Activated B cell treated with CpG ODN at 0.5 μM for 24 hours (primary cell): ENCODE measurements around the gene RERE. TPM values are rescaled to one million over a fixed set of nuclear protein-coding genes. Genes with fewer than 3 reads are reported as not detected.

Experiments used
- ATAC-seq: fragments of 200-7000 bp; cut with Tn5 transposase; one replicate; pipeline ENCODE4 v1.10.0; 2021; ENCODE audit warnings: low read depth, mild to moderate bottlenecking, moderate library complexity
- CTCF ChIA-PET: fragments of 350-600 bp; sonication (Branson Sonifier 250); formaldehyde crosslinking; loops from one replicate; lab custom pipeline; 2021; ENCODE audit warnings: antibody characterized with exemption; lab: Charles Lee
- POLR2A ChIA-PET: fragments of 350-600 bp; sonication (Branson Sonifier 250); formaldehyde crosslinking; loops from one replicate; lab custom pipeline; 2021; ENCODE audit warnings: antibody characterized with exemption; lab: Charles Lee
- DNase-seq: peaks from one replicate; pipeline ENCODE4 v3.0.0; 2022
- H3K27ac Mint-ChIP-seq: one replicate; pipeline ENCODE4 v1.8.0; 2020; ENCODE audit warnings: mixed read lengths
- H3K27me3 Mint-ChIP-seq: one replicate; pipeline ENCODE4 v1.8.0; 2021; ENCODE audit warnings: mixed read lengths
- H3K36me3 Mint-ChIP-seq: one replicate; pipeline ENCODE4 v1.8.0; 2021; ENCODE audit warnings: low read depth, mixed read lengths
- H3K4me1 Mint-ChIP-seq: one replicate; pipeline ENCODE4 v1.8.0; 2021; ENCODE audit warnings: mixed read lengths
- H3K4me3 Mint-ChIP-seq: one replicate; pipeline ENCODE4 v1.8.0; 2020; ENCODE audit warnings: mild to moderate bottlenecking, mixed read lengths
- H3K9me3 Mint-ChIP-seq: one replicate; pipeline ENCODE4 v1.8.0; 2020; ENCODE audit warnings: mixed read lengths
- intact Hi-C: fragments of 100-400 bp; cut with micrococcal nuclease; formaldehyde crosslinking; loops from one replicate; pipeline ENCODE4 v1.15.1; 2024
- total RNA-seq: library from RNA; stranded (reverse); gene quantifications from 2 replicates; pipeline ENCODE4 v1.2.3, GENCODE V29; 2022
- TF ChIP-seq, protein P1 (sequence below): fragments of 200-600 bp; IDR thresholded peaks from one replicate; pipeline ENCODE4 v1.8.0; 2022; ENCODE audit warnings: antibody characterized with exemption, mild to moderate bottlenecking

The RERE gene
- total RNA-seq, 1 donor from 2014 or later, result 98.8 TPM

DNA sequence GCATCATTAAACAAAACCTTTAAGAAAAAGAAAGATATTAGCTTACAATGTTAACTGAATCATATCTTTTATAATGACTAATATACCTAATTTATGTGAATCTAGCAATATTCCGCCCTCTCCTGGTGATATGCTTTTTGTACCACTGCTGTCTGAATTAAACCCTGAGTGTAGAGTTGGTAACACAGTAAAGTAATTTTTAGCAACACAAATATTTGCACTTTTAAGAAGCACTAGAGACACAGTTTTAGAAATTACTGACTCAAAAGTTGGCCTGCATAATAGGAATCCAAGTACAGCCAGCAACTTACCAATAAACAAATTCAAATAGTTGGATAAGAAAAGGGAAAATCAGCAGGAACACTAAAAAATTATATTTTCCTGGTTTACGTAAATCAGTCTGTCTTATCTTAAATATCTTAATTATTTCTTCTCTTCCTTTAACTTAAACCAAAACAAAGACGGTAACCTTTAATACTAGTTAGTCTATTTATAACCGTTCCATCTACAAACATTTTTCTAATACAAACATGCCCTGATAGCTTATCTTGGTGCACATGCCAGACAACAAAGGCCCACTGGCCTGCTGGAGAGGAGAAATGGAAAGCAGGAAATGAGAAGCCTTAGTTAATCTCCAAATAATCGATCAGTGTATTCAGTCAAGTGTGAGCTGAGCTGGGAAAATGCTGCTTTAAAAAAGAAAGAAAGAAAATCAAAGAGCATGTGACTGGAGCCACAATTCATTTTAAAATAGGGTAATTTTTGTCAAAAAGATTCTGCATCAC, 246.0 kb downstream of the RERE start:
- no peaks in the 10 kb centered on the region for H3K9me3 Mint-ChIP-seq
- ChIA-PET POLR2A (interaction anchor here (0.6 to 1.1 kb wide), 2 partner anchors 58 to 82 kb away, joined by 3 to 8 read pairs; no protein-coding TSS in a partner anchor), CTCF (interaction anchor here (0.9 to 5.3 kb wide), 8 partner anchors 10 to 162 kb away, joined by 4 to 35 read pairs (median 6); no protein-coding TSS in a partner anchor)
- no peak overlapping the region for H3K4me3 Mint-ChIP-seq
- peaks cover 11% of the 10 kb centered on the region for H3K4me1 Mint-ChIP-seq
- DNase-seq, result no peak
- H3K27ac Mint-ChIP-seq, result no peak overlapping the region
- H3K36me3 Mint-ChIP-seq, result peaks cover 15% of the 10 kb centered on the region
- intact Hi-C loops, result no loop called here
- no peak for ATAC-seq
- TF ChIP-seq, protein P1, sequence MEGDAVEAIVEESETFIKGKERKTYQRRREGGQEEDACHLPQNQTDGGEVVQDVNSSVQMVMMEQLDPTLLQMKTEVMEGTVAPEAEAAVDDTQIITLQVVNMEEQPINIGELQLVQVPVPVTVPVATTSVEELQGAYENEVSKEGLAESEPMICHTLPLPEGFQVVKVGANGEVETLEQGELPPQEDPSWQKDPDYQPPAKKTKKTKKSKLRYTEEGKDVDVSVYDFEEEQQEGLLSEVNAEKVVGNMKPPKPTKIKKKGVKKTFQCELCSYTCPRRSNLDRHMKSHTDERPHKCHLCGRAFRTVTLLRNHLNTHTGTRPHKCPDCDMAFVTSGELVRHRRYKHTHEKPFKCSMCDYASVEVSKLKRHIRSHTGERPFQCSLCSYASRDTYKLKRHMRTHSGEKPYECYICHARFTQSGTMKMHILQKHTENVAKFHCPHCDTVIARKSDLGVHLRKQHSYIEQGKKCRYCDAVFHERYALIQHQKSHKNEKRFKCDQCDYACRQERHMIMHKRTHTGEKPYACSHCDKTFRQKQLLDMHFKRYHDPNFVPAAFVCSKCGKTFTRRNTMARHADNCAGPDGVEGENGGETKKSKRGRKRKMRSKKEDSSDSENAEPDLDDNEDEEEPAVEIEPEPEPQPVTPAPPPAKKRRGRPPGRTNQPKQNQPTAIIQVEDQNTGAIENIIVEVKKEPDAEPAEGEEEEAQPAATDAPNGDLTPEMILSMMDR, result no peak
- no peaks in the 10 kb centered on the region for H3K27me3 Mint-ChIP-seq

DNA sequence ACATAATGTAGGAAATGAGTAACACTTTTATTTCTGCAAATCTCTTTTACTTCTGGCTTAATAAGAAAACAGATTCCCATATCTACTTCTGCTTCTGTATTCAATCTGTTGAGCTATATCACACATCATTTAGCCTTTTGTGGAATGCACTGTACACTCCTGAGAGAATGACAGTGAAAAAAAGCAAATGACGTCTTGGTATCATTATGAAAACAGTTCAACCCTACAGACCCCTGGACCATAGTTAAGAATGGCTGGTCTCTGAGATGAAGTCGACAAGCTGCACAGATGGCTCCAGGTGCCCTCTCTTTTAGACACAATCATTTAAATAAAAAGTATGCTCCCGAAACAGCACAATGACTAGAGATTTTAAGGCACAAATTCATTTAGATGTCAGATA, 247.0 kb downstream of the RERE start:
- TF ChIP-seq, protein P1, result no peak
- H3K36me3 Mint-ChIP-seq, result peaks cover 17% of the 10 kb centered on the region
- no peak for ATAC-seq
- H3K9me3 Mint-ChIP-seq, result no peaks in the 10 kb centered on the region
- peaks cover 11% of the 10 kb centered on the region for H3K4me1 Mint-ChIP-seq
- ChIA-PET CTCF (interaction anchor here (0.7 to 5.3 kb wide), 10 partner anchors 9 to 278 kb away, joined by 3 to 35 read pairs (median 6); no protein-coding TSS in a partner anchor), POLR2A (interaction anchor here (0.6 to 1.3 kb wide), 4 partner anchors 8 to 143 kb away, joined by 3 to 4 read pairs (median 3); no protein-coding TSS in a partner anchor)
- no peaks in the 10 kb centered on the region for H3K27me3 Mint-ChIP-seq
- H3K27ac Mint-ChIP-seq, result no peak overlapping the region
- intact Hi-C loops, result no loop called here
- H3K4me3 Mint-ChIP-seq, result no peak overlapping the region
- DNase-seq, result no peak

DNA sequence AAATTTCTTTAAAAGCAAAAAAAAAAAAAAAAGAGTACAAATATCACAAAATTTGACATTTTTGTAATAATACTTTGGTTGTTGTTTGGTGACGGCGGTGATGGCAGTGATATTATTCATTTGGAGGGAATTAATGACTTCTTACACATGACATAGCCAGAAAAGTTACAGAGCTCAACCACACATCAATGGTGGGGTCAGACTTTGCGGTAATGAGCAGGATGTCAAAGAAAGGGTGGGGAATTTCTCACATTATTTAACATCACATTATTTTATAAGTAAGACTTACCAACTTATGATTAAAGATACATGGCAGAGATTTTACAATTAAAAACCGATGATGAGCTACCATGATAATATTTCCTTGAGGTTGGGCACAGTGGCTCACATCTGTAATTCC, 248.2 kb downstream of the RERE start:
- POLR2A ChIA-PET, result interaction anchor here (0.5 to 1.3 kb wide), 5 partner anchors 10 to 159 kb away, joined by 3 to 5 read pairs (median 4); no protein-coding TSS in a partner anchor
- DNase-seq, result no peak
- no peaks in the 10 kb centered on the region for H3K27me3 Mint-ChIP-seq
- CTCF ChIA-PET, result interaction anchor here (0.6 to 5.3 kb wide), 9 partner anchors 8 to 160 kb away, joined by 3 to 35 read pairs (median 4); no protein-coding TSS in a partner anchor
- intact Hi-C loops, result no loop called here
- TF ChIP-seq, protein P1, result no peak
- peaks cover 15% of the 10 kb centered on the region for H3K36me3 Mint-ChIP-seq
- H3K27ac Mint-ChIP-seq, result no peak overlapping the region
- H3K4me3 Mint-ChIP-seq, result no peak overlapping the region
- no peaks in the 10 kb centered on the region for H3K9me3 Mint-ChIP-seq
- ATAC-seq, result no peak
- H3K4me1 Mint-ChIP-seq, result peaks cover 15% of the 10 kb centered on the region

DNA sequence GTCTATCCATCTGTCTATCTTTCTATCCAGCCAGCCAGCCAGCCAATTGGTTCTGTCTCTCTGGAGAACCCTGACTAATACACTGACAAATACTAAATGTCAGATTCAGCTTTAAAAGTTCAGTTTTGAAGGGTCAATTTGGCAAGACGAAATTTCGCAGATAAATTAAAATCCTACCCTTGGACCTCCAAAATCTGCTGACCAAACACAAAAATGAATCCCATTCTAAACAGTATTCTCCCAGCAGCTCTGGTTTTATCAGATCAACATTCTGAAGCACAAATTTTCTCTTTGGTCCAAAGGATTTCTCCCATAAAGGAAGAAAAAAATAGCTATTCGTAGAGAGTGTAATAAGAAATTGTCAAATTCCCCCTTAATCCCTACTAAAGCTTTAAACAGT, 248.6 kb downstream of the RERE start:
- ChIA-PET POLR2A (interaction anchor here (0.5 to 0.7 kb wide), 2 partner anchors 106 to 114 kb away, joined by 4 to 5 read pairs; no protein-coding TSS in a partner anchor), CTCF (interaction anchor here (0.6 to 5.3 kb wide), 5 partner anchors 102 to 160 kb away, joined by 3 to 35 read pairs (median 3); no protein-coding TSS in a partner anchor)
- H3K27ac Mint-ChIP-seq, result no peak overlapping the region
- H3K4me3 Mint-ChIP-seq, result no peak overlapping the region
- H3K9me3 Mint-ChIP-seq, result no peaks in the 10 kb centered on the region
- TF ChIP-seq, protein P1, result no peak
- DNase-seq (no peak), ATAC-seq (no peak)
- H3K27me3 Mint-ChIP-seq, result no peaks in the 10 kb centered on the region
- peaks cover 15% of the 10 kb centered on the region for H3K36me3 Mint-ChIP-seq
- intact Hi-C loops, result no loop called here
- peaks cover 17% of the 10 kb centered on the region for H3K4me1 Mint-ChIP-seq

DNA sequence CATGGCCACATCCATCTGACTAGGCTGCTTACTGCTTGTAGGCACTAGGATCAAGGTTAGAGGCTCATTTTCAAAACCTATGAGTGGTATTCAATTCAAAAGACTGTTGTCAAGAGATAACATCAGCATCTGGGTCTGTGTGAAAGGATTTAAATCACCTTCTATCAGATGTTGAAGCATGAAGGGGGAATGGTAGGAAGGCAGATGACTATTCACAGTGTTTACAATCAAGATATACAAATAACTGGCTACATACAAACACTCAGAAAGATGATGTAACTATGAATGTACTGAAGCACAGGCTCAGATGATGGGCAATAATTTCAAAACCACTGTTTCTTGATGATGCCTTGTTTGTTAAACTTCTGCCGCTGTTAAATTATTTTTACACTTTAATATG, 250.3 kb downstream of the RERE start:
- TF ChIP-seq, protein P1, result no peak
- Mint-ChIP-seq H3K4me1 (peaks cover 31% of the 10 kb centered on the region), H3K36me3 (peaks cover 15% of the 10 kb centered on the region), H3K27me3 (no peaks in the 10 kb centered on the region), H3K9me3 (no peaks in the 10 kb centered on the region), H3K27ac (no peak overlapping the region), H3K4me3 (no peak overlapping the region)
- ATAC-seq (no peak), DNase-seq (no peak)
- intact Hi-C loops, result no loop called here
- CTCF ChIA-PET, result interaction anchor here (1.4 to 5.3 kb wide), 2 partner anchors 104 to 159 kb away, joined by 5 to 35 read pairs; no protein-coding TSS in a partner anchor
- POLR2A ChIA-PET, result no interaction called here
